Brain microvascular endothelial cell (primary cell): ENCODE data around the gene GULP1.

Experiments
- DNase-seq: peaks from one replicate; pipeline ENCODE4 v3.0.0-alpha.2; 2020
- H3K27ac ChIP-seq: fragments of 250-450 bp; sonication (Bioruptor Pico); 2 replicates; pipeline ENCODE4 v1.5.1; 2020; ENCODE audit warnings: mild to moderate bottlenecking, moderate library complexity
- H3K27me3 ChIP-seq: fragments of 250-450 bp; sonication (Bioruptor Pico); replicated peaks from 2 replicates; pipeline ENCODE4 v1.5.1; 2020; ENCODE audit warnings: mild to moderate bottlenecking
- H3K36me3 ChIP-seq: fragments of 250-450 bp; sonication (Bioruptor Pico); replicated peaks from 2 replicates; pipeline ENCODE4 v1.5.1; 2020; ENCODE audit warnings: mild to moderate bottlenecking
- H3K4me3 ChIP-seq: 2 replicates; pipeline ENCODE4 v1.5.1; 2011; ENCODE audit warnings: low read depth, mild to moderate bottlenecking, control low read depth, low read length, moderate library complexity
- CTCF ChIP-seq: IDR thresholded peaks from 2 replicates; pipeline ENCODE4 v1.5.1; 2011; ENCODE audit warnings: low read depth, mild to moderate bottlenecking, moderate library complexity, low read length, control low read depth, inconsistent platforms; ENCODE audit errors: missing control alignments
- in situ Hi-C: cut with HindIII; loops from 2 replicates; pipeline ENCODE4 v1.10.0; 2017; ENCODE audit warnings: low sequenced_read_pairs, low pct_ligation_motif_present

GULP1 gene

GRCh38 chr2:188631037-188631809, 339.5 kb downstream of the GULP1 start:
- no peak overlapping the region for H3K27ac ChIP-seq
- DNase-seq, result no peak
- in situ Hi-C loops, result no loop called here
- H3K36me3 ChIP-seq, result no peaks in the 10 kb centered on the region
- H3K27me3 ChIP-seq, result no peaks in the 10 kb centered on the region
- TF ChIP-seq CTCF, result no peak
- no peak overlapping the region for H3K4me3 ChIP-seq

GRCh38 chr2:188634656-188635055, 343.0 kb downstream of the GULP1 start:
- in situ Hi-C loops, result no loop called here
- DNase-seq, result no peak
- Histone ChIP-seq H3K27me3 (no peaks in the 10 kb centered on the region), H3K27ac (no peak overlapping the region), H3K4me3 (no peak overlapping the region), H3K36me3 (no peaks in the 10 kb centered on the region)
- no peak for TF ChIP-seq CTCF
